Measurements from ENCODE around the gene GAS2L2. TPM values are rescaled to one million over a fixed set of nuclear protein-coding genes. Genes with fewer than 3 reads are reported as not detected.

Gene GAS2L2
- total and polyA plus RNA-seq, 2 experiments from 2014 or later = 0.06 TPM; not detected in 1

DNA sequence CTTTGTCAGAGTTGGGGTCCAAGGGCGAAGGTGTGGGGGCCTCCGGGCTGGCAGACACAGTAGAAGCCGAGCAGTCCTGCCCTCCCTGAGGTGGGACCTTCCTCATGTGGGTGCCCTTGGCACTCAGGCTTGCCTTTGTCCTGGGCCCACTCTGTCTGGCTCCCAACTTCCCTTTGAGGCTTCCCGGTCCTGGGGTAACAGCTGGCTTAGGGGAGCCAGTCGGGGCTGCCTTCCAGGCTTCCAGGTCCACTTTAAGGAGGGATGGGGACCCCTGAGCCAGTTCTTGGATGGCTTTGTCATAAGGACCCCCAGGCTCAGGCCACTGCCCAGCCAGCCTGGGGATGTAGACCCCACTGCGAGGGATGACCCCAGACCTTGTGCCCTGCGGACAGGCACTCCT is 7.8 kb downstream of the GAS2L2 start:
- H2AFZ ChIP-seq = no peak overlapping the region
- H3K27ac ChIP-seq (ENCODE audit: low read depth) = no peak overlapping the region
- H3K79me2 ChIP-seq (replicated peaks; ENCODE audit: insufficient read depth) = no peaks in the 10 kb centered on the region
- peaks cover 8% of the 10 kb centered on the region; the same call in 1 of the 2 replicates for H3F3A ChIP-seq (replicated peaks; ENCODE audit: low read depth)
- H3K4me2 ChIP-seq = no peak overlapping the region
- H3K27ac Mint-ChIP-seq = no peak overlapping the region
- TF ChIP-seq ZNF331 (CRISPR knock-in tag; IDR thresholded peaks at IDR 0.05; ENCODE audit: low read depth) (no peak), NANOG (IDR thresholded peaks at IDR 0.05; ENCODE audit: borderline replicate concordance) (no peak), CREB1 (CRISPR knock-in tag; IDR thresholded peaks at IDR 0.05; ENCODE audit: low read depth) (no peak), ZNF114 (CRISPR knock-in tag; IDR thresholded peaks at IDR 0.05) (no peak), EZH2phosphoT487 (IDR thresholded peaks at IDR 0.05; ENCODE audit: unreplicated experiment) (no peak)
- TF ChIP-seq, protein P1, sequence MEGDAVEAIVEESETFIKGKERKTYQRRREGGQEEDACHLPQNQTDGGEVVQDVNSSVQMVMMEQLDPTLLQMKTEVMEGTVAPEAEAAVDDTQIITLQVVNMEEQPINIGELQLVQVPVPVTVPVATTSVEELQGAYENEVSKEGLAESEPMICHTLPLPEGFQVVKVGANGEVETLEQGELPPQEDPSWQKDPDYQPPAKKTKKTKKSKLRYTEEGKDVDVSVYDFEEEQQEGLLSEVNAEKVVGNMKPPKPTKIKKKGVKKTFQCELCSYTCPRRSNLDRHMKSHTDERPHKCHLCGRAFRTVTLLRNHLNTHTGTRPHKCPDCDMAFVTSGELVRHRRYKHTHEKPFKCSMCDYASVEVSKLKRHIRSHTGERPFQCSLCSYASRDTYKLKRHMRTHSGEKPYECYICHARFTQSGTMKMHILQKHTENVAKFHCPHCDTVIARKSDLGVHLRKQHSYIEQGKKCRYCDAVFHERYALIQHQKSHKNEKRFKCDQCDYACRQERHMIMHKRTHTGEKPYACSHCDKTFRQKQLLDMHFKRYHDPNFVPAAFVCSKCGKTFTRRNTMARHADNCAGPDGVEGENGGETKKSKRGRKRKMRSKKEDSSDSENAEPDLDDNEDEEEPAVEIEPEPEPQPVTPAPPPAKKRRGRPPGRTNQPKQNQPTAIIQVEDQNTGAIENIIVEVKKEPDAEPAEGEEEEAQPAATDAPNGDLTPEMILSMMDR (conservative IDR thresholded peaks at IDR 0.05; ENCODE audit: low read depth in 2 of 2) = no peak
- TF ChIP-seq, protein P2, sequence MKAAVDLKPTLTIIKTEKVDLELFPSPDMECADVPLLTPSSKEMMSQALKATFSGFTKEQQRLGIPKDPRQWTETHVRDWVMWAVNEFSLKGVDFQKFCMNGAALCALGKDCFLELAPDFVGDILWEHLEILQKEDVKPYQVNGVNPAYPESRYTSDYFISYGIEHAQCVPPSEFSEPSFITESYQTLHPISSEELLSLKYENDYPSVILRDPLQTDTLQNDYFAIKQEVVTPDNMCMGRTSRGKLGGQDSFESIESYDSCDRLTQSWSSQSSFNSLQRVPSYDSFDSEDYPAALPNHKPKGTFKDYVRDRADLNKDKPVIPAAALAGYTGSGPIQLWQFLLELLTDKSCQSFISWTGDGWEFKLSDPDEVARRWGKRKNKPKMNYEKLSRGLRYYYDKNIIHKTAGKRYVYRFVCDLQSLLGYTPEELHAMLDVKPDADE (IDR thresholded peaks at IDR 0.05) = no peak
- H3K4me1 ChIP-seq (ENCODE audit: insufficient read depth) = peaks cover 9% of the 10 kb centered on the region; the same call in 1 of the 2 replicates
- H4K20me1 ChIP-seq (replicated peaks; ENCODE audit: insufficient read depth) = no peaks in the 10 kb centered on the region; the same call in 1 of the 2 replicates
- peaks cover 6% of the 10 kb centered on the region; the same call in 1 of the 2 replicates for H3K9me2 ChIP-seq (ENCODE audit: insufficient read depth)
- DNase-seq (ENCODE audit: low spot score) = no peak
- peaks cover 46% of the 10 kb centered on the region for H3K27me3 ChIP-seq (ENCODE audit: insufficient read depth)
- no peak overlapping the region for H3K4me3 ChIP-seq
- 0 out of 3 replicates have a peak, but pooled peaks cover 4% of the 10 kb centered on the region for H3K36me3 Mint-ChIP-seq (ENCODE audit: low read depth)
- H3K4me1 Mint-ChIP-seq = peaks cover 19% of the 10 kb centered on the region
- ATAC-seq = no peak
- peaks cover 6% of the 10 kb centered on the region; the same call in 2 of the 3 replicates for H3K9me3 Mint-ChIP-seq
- H3K27me3 Mint-ChIP-seq (ENCODE audit: insufficient read depth, low read depth, poor library complexity) = peaks cover 36% of the 10 kb centered on the region
- no peaks in the 10 kb centered on the region for H3K36me3 ChIP-seq (ENCODE audit: insufficient read depth)
- no peak overlapping the region for H3K4me3 Mint-ChIP-seq

DNA sequence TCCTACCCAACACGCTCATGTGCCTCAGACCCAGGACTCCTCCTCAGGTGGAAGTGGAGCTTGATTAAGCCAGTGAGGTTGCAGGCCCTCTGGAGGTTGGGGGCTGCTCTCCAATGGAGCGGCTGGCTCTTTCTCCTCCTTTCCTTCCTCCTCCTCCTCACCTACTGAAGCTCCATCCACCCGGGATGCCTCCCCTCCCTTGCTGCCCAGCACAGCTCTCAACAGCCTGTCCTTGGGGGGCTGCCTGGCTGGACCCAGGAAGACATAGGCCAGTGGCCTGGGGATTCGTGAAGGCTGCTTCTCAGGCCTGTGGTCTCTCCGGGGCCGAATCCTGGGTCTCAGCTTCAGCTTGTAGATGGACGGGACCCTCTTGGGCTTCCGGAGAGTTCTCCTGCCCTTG is 8.2 kb downstream of the GAS2L2 start:
- Mint-ChIP-seq H3K9me3 (peaks cover 10% of the 10 kb centered on the region; the same call in 2 of the 3 replicates), H3K4me1 (peaks cover 16% of the 10 kb centered on the region)
- TF ChIP-seq, protein P3, sequence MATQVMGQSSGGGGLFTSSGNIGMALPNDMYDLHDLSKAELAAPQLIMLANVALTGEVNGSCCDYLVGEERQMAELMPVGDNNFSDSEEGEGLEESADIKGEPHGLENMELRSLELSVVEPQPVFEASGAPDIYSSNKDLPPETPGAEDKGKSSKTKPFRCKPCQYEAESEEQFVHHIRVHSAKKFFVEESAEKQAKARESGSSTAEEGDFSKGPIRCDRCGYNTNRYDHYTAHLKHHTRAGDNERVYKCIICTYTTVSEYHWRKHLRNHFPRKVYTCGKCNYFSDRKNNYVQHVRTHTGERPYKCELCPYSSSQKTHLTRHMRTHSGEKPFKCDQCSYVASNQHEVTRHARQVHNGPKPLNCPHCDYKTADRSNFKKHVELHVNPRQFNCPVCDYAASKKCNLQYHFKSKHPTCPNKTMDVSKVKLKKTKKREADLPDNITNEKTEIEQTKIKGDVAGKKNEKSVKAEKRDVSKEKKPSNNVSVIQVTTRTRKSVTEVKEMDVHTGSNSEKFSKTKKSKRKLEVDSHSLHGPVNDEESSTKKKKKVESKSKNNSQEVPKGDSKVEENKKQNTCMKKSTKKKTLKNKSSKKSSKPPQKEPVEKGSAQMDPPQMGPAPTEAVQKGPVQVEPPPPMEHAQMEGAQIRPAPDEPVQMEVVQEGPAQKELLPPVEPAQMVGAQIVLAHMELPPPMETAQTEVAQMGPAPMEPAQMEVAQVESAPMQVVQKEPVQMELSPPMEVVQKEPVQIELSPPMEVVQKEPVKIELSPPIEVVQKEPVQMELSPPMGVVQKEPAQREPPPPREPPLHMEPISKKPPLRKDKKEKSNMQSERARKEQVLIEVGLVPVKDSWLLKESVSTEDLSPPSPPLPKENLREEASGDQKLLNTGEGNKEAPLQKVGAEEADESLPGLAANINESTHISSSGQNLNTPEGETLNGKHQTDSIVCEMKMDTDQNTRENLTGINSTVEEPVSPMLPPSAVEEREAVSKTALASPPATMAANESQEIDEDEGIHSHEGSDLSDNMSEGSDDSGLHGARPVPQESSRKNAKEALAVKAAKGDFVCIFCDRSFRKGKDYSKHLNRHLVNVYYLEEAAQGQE (IDR thresholded peaks at IDR 0.05; ENCODE audit: unreplicated experiment) = no peak
- TF ChIP-seq JUNB (IDR thresholded peaks at IDR 0.05; ENCODE audit: unreplicated experiment) (no peak), EZH2phosphoT487 (IDR thresholded peaks at IDR 0.05; ENCODE audit: unreplicated experiment) (no peak), CREB1 (CRISPR knock-in tag; IDR thresholded peaks at IDR 0.05; ENCODE audit: low read depth) (no peak), ZNF114 (CRISPR knock-in tag; IDR thresholded peaks at IDR 0.05) (no peak), EZH2 (IDR thresholded peaks at IDR 0.05; ENCODE audit: low read depth, unreplicated experiment) (no peak)
- TF ChIP-seq, protein P1 (conservative IDR thresholded peaks at IDR 0.05; ENCODE audit: low read depth in 2 of 2) = no peak

More for the DNA sequence above, 8.2 kb downstream of the GAS2L2 start:
- Histone ChIP-seq H3K4me1 (ENCODE audit: insufficient read depth) (peaks cover 9% of the 10 kb centered on the region; the same call in 1 of the 2 replicates), H3K36me3 (ENCODE audit: insufficient read depth) (no peaks in the 10 kb centered on the region), H2AFZ (no peak overlapping the region), H4K20me1 (replicated peaks; ENCODE audit: insufficient read depth) (no peaks in the 10 kb centered on the region; the same call in 1 of the 2 replicates), H3K4me3 (no peak overlapping the region), H3K27ac (ENCODE audit: low read depth) (no peak overlapping the region), H3K27me3 (ENCODE audit: insufficient read depth) (peaks cover 46% of the 10 kb centered on the region), H3K9me2 (ENCODE audit: insufficient read depth) (peaks cover 6% of the 10 kb centered on the region; the same call in 1 of the 2 replicates), H3F3A (replicated peaks; ENCODE audit: low read depth) (peaks cover 8% of the 10 kb centered on the region; the same call in 1 of the 2 replicates), H3K79me2 (replicated peaks; ENCODE audit: insufficient read depth) (no peaks in the 10 kb centered on the region), H3K4me2 (no peak overlapping the region)
- Mint-ChIP-seq H3K4me3 (no peak overlapping the region), H3K27ac (no peak overlapping the region), H3K27me3 (ENCODE audit: insufficient read depth, low read depth, poor library complexity) (peaks cover 39% of the 10 kb centered on the region), H3K36me3 (ENCODE audit: low read depth) (0 out of 3 replicates have a peak, but pooled peaks cover 8% of the 10 kb centered on the region)
- DNase-seq (ENCODE audit: low spot score) (no peak), ATAC-seq (no peak)

All from GM23338 (cell line).